Hematopoietic multipotent progenitor cell treated with erythropoietin and hydrocortisone succinate and interleukin-3 and kit ligand, for 6 days (in vitro differentiated cells): ENCODE measurements around the gene CTSD.

Experiments used
- DNase-seq: peaks from one replicate; pipeline ENCODE4 v3.0.0-alpha.2; 2015

The CTSD gene

DNA sequence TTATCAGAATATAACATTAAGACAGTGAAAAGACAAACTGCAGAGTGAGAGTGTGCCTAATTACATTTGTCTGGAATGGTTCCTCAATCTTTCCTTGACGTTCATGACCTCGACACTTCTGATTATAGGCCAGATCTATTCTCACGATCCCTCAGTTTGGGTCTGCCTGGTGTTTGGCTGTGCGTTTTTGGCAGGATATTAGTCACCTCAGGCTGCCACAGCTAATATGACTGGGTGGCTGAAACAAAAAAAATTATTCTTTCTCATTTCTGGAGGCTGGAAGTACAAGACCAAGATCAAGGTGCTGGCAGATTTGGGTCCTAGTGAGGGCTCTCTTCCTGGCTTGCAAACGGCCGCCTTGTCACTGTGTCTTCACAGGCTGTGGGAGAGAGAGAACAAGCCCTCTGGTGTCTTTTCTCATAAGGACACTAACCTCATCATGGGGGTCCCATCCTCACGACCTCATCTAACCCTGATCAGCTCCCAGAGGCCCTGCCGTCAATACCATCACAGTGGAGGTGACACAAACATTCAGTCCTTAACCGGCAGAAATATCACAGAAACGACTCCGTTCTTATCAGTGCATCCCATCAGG lies 36.5 kb downstream of the CTSD start:
- DNase-seq = no peak

DNA sequence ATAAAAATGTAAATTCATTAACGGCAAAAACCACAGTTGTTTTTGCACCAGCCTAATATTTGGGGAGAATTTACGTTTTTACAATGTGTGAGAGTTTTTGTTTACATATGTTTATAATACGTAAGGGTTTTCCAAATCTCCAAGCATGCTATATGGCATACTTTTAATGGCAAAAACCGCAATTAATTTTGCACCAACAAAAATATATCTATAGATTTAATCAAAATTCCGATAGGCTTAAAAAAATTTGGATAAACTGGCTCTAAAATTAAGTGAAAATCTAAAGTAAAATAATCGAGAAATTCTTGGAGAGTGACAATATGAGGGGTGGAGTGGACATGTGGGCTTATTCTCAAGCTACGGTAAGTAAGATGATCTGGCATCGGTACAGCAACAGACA lies 43.9 kb downstream of the CTSD start:
- DNase-seq = no peak

DNA sequence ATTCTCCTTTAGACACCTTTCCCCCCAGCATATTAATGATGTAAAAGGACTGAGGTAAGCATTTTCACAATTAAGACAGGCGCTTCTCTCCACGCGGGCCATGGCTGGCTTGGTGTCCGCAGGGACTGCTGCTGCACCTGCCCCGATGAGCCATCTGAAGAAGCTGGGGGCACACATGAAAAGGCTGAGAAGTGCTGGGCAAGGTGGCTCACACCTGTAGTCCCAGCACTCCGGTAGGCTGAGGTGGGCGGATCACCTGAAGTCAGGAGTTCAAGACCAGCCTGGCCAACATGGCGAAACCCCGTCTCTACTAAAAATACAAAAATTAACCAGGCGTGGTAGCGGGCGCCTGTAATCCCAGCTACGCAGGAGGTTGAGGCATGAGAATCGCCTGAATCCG lies 45.4 kb downstream of the CTSD start:
- DNase-seq = no peak

DNA sequence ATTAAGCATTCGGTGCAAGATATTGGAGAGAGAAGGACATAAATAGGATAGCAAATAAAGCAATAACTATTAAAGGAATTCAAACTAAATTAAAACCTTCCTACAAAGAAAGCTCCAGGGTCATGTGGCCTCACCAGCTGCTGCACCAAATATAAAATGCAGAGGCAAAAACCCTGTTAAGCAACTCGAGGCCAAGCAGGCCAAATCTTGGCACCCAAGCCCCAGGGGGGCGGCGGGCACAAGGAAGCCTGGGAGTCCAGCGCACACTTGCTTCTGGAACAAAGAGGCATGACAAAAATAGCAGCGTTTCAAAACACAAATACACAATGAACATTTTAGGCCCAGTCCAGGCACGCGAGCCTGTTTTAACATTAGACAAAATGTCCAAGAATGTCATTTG lies 46.0 kb downstream of the CTSD start:
- no peak for DNase-seq

DNA sequence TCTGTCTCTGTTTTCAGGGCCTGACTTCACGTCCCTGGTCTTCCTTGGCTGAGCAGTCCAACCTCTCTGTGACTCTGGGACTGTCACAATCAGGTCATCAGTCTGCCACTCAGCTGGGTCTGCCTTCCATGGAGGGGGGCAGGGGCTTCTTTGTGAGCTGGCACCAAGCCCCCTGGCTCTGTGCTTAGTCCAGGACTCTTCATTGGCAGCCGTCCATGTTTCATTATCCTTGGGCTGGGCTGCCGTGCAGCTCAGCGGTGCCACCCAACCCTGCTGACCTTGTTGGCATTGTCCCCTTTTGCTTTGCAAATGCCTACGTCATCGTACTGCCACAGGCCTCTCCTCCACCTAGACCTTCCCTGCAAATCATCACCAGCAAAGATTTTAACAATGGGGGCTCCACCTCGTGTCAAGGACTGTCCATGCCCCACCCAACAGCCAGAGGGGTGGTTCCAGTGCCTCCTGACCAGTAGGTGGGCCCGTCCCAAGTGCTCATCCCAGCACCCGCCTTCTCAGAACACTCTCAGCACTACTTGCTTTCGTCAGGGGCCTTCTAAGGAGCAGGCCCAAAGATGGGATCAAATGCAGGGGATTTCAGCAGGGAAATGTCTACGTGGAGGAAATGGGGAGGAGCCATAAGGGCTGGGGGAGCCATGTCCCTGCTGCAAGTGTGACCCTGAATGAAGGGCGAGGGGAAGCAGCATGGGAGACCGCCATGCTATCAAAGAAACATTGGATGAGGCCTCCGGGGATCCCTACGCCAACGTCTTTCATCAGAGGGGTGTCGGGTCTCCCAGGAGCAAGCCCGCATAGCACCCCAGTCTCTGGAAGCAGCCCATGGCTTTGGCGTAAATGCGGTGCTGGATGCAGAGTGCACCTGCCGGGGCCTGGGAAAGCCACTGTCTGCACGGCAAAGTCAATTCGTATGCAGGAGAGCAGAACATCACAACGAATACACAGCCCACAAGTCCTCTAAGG lies 48.5 kb downstream of the CTSD start:
- DNase-seq = no peak

DNA sequence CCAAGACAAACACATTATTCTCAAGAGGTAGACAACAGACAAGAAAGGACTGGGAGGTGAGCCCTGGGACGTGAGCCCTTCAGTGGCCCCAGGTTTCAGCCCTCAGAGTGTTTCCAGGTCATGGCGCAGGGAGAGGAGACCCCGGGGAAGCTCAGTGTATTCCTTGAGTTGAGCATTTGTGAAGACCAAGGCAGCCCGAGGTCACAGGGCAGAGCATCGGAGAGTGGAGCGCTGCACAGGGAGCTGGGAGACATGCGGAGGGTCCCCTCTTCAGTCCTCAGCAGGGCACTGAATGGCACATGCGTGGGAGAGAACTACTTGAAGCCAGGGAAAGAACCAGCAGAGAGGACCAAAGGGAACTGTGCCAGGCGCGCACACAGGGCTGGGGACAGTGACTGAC lies 55.0 kb downstream of the CTSD start:
- DNase-seq = no peak

DNA sequence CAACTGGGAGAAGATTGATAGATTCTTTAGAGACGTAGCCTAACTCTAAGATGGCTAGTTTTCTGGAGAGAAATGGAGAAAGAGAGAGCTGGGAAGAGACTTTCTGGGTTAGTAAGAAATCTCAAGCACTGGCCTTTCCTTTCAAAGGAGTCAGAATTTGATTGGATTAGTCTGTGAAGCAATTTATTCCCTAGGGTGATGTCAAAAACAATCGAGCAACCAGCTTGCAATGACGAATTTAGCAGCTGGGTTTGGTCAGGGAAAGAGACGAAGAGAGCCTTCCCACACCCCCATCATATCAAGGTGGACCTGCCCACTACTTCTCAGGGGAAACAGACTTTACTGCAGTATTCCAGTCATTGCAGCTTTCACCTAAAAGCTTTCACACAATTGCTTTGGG lies 56.0 kb downstream of the CTSD start:
- no peak for DNase-seq

DNA sequence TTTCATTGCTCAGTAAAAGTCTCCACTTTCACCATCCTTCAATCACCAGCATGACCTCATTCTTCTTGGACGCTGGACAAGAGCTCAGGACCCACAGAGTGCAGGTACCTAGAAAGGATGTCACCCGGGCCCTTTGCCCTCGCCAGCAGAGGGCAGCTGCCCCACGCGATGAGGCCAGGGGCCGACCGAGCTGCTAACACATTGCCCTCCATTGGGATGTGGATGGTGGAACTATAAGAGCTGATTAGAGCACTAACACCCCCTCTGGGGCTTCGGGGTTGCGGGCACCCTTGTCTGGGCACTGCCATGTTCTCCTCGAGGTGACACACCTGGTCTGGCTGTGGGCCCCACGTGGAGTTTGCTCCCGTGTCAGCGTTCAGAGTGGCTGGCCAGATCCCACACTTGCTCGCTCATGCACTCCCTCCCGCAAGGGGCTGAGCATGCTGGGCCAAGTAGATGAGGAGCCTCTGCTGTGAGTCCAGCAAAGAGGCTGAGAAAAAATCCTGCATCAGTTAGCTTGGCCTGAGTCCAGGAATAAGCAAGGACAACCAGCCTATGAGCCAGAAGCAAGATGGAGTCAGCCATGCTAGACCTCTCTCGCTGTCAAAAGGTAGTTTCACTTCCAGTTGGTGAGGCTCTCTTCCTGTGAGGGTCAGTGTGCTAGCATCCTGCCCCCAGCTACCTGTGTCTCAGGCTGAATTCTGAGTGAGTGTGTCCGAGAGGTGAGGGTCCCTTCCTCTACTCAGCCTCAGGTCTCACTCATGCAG lies 56.9 kb downstream of the CTSD start:
- peak; percentile 62 for DNase-seq

DNA sequence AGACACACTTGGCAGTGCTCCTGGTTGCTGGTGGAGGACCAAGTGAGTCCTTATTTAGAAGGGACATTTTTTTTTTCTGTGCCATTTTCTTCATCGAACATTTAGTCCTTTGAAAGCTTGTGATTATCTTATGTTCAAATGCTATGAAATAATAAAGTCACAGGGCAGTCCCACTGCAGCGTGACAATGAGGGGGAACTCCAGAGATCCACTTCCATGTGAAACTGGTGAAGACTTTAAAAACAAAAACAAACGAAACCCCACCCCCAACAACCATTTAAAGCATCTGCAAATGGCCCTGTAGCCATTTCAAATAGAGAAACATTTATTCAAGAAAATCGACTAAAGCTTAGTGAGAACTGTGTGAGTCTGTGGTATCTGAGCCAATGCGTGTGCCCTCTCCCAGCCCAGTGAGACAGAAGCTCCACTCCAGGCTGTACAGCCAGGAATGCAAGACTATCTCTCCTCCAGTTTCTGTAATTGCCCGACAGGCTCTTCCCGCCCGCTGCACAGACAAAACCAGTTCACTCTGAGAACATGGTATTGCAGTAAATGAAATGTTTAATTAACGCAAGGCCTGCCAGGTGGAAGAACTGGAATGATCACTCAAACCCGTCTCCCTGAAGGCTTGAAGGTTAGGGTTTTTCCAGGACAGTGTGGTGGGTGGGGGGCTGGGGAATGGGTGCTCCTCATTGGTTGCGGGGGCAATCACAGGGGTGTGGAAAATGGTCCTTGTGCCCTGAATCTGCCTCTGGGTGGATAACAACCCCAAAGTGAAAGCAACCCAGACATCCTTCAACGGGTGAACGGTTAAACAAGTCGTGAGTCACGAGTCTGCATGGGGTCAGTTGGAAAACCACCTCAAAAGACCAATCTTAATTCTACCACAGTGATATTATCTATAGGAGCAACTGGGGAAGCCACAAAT lies 58.3 kb downstream of the CTSD start:
- peak; percentile 41 for DNase-seq

DNA sequence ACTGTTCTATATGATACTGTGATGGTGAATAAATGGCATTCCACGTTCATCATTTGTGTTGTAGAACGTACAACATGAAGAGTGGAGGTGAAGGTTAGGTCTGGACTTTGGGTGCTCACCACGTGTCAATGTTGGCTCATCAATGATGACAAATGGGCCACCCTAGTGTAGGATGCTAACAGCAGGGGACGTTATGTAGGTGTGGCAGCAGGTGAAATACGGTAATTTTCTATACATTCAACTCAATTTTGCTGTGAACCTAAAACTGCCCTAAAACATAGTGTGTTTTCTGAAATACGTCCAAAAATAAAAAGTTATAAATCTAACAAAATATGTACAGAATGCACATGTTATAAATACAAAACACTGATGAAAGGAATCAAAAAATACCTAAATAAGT lies 60.6 kb downstream of the CTSD start:
- DNase-seq = no peak
